HG03175 (cell line): ENCODE measurements around the gene TMIGD2.
"Not testable (repeated sequence)": the region's sequence is repeated elsewhere in the genome, so short reads cannot be mapped to it uniquely, and the experiment has no call there.

ENCODE experiments used
- ATAC-seq: cut with Tn5 transposase; IDR thresholded peaks from one replicate; pipeline ENCODE4 v1.9.1; 2021; ENCODE audit warnings: mild to moderate bottlenecking, moderate library complexity; ENCODE audit not compliant: unreplicated experiment

The TMIGD2 gene

GRCh38 chr19:4302243-4302640 lies at the start of gene TMIGD2:
Gene TMIGD2, minus strand, starts transcription at chr19:4302389. Its CDS starts 4 bp downstream, at chr19:4302385.
- ATAC-seq: no peak

GRCh38 chr19:4350726-4351125 lies 48.5 kb upstream of the TMIGD2 start:
- no peak for ATAC-seq

GRCh38 chr19:4350111-4350510 lies 47.9 kb upstream of the TMIGD2 start:
- no peak for ATAC-seq

- ATAC-seq: not testable (repeated sequence)
These were observed 47.0 kb upstream of the TMIGD2 start for GRCh38 chr19:4349225-4349624.

- no peak for ATAC-seq
These were observed 45.3 kb upstream of the TMIGD2 start for GRCh38 chr19:4347521-4347920.

- ATAC-seq: no peak
These were observed 43.8 kb upstream of the TMIGD2 start for GRCh38 chr19:4346020-4346383.

- no peak for ATAC-seq
These were observed 43.3 kb upstream of the TMIGD2 start for GRCh38 chr19:4345342-4346019.

GRCh38 chr19:4343370-4344307 lies 41.5 kb upstream of the TMIGD2 start, which contains the start of gene MPND:
Gene MPND, plus strand, starts transcription at chr19:4343562. Its CDS starts 32 bp downstream, at chr19:4343594.
- ATAC-seq: peak; percentile 48

- ATAC-seq: peak; percentile 89
These were observed 40.6 kb upstream of the TMIGD2 start for GRCh38 chr19:4342615-4343369.

GRCh38 chr19:4342314-4342614 lies 40.1 kb upstream of the TMIGD2 start:
- no peak for ATAC-seq

GRCh38 chr19:4338441-4339355 lies 36.5 kb upstream of the TMIGD2 start, which contains the start of gene STAP2:
Gene STAP2, minus strand, starts transcription at chr19:4338827. Its CDS starts 74 bp downstream, at chr19:4338753.
- ATAC-seq: no peak

- ATAC-seq: no peak
These were observed 35.8 kb upstream of the TMIGD2 start for GRCh38 chr19:4337906-4338440.

GRCh38 chr19:4334929-4335570 lies 32.9 kb upstream of the TMIGD2 start:
- ATAC-seq: no peak

GRCh38 chr19:4329858-4330257 lies 27.7 kb upstream of the TMIGD2 start:
- ATAC-seq: no peak

- ATAC-seq: not testable (repeated sequence)
These were observed 26.9 kb upstream of the TMIGD2 start for GRCh38 chr19:4328991-4329681.

- ATAC-seq: peak; percentile 81
These were observed 26.2 kb upstream of the TMIGD2 start for GRCh38 chr19:4328243-4328990.

- ATAC-seq: no peak
These were observed 25.7 kb upstream of the TMIGD2 start for GRCh38 chr19:4327877-4328242.

GRCh38 chr19:4327252-4327876 lies 25.2 kb upstream of the TMIGD2 start:
- ATAC-seq: no peak
